HG02678 (cell line): ENCODE data around the gene GNL3L.
"Not testable (repeated sequence)": the region's sequence is repeated elsewhere in the genome, so short reads cannot be mapped to it uniquely, and the experiment has no call there.

Experiments used
- ATAC-seq: cut with Tn5 transposase; IDR thresholded peaks from one replicate; pipeline ENCODE4 v1.9.1; 2021; ENCODE audit warnings: mild to moderate bottlenecking, moderate library complexity; ENCODE audit not compliant: unreplicated experiment

GNL3L gene

GRCh38 chrX:54551801-54552200 is 21.8 kb downstream of the GNL3L start:
- no peak for ATAC-seq

DNA sequence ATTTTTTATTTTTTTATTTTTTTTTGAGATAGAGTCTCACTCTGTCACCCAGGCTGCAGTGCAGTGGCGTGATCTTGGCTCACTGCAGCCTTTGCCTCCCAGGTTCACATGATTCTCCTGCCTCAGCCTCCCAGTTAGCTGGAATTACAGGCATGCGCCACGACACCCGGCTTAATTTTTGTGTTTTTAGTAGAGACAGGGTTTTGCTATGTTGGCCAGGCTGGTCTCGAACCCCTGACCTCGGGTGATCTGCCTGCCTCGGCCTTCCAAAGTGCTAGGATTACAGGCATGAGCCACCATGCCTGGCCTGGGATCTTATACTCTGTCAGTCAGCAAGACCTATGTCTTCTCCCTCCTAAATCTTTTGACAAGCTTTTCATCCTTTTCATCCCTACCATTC is 25.0 kb downstream of the GNL3L start:
- ATAC-seq = not testable (repeated sequence)

- ATAC-seq = no peak
Measured at GRCh38 chrX:54560411-54560810, 30.4 kb downstream of the GNL3L start.

DNA sequence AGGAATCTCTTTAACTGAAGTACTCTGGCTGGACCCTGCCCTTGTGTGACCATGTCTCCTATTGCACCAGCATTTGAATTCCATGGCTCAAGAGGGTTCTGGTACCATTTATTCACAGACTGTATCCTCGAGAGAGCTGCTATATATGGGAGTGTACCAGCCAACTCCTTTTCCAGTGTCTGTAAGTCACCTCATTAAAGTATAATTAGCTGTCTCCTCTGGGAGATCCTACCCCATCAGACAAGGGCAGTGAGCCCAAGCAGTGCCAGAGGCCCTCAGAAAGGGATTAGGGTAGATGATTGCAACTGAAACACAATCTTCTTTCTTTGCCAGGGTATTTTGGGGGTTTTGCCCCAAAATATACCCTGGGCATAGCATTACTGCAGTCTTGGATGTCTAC is 31.6 kb downstream of the GNL3L start:
- no peak for ATAC-seq

DNA sequence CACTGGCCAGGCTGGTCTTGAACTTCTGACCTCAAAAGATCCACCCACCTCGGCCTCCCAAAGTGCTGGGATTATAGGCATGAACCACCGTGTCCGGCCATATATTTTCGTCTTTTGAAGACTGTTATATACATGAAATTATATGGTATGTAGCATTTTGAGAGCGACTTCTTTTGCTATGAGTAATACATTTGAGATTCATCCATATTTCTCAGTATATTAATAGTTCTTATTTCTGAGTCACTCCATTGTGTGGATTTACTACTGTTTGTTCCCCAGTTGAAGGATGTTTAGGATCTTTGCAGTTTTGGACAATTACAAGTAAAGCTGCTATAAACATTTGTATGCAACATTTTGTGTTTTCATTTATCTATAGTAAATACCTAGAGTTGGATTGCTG is 34.9 kb downstream of the GNL3L start:
- no peak for ATAC-seq

DNA sequence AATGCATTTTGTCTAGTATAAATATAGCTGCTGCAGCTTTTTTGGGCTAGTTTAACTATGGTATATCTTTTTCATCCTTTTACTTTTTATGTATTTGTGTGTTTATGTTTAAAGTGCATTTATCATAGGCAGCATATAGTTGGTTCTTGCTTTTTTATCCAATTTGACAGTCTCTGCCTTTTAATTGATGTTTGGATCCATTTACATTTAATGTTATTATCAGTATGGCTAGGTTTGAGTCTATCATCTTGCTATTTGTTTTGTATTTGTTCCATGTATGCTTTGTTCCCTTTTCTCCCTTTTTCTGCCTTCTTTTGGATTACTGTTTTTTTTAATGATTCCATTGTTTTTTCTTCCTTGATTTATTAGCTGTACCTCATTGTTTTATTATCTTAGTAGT is 40.3 kb downstream of the GNL3L start:
- no peak for ATAC-seq

DNA sequence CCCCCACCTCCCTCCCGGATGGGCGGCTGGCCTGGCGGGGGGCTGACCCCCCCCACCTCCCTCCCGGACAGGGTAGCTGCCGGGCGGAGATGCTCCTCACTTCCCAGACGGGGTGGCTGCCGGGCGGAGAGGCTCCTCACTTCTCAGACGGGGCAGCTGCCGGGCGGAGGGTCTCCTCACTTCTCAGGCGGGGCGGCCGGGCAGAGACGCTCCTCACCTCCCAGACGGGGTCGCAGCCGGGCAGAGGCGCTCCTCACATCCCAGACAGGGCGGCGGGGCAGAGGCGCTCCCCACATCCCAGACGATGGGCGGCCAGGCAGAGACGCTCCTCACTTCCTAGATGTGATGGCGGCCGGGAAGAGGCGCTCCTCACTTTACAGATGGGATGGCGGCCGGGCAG is 42.6 kb downstream of the GNL3L start:
- ATAC-seq = not testable (repeated sequence)

DNA sequence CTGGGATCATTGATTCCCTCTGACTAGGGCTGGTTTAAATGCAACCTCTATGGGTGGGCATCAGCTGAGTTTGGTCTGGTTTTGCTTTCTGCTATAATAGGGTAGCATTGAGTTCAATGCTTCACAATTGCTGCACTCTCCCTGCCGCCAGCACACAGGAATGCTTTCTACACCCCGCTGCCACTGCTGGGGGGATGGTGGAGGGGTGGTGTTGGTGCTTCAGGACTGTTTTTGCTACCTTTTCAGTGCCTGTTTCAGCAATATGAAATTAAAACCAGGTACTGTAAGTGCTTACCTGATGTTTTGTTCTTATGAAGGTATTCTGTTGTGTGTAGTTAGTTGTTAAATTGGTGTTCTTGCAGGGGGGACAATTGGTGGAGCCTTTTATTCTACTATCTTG is 67.7 kb downstream of the GNL3L start:
- no peak for ATAC-seq

- no peak for ATAC-seq
Measured at GRCh38 chrX:54602563-54602962, 72.5 kb downstream of the GNL3L start.
